Ovary (tissue), 9 donors: Measurements from ENCODE around the gene RNF181. TPM values are rescaled to one million over a fixed set of nuclear protein-coding genes. Genes with fewer than 3 reads are reported as not detected.
A peak's percentile ranks its signal among the peaks of the same experiment; 100 is the strongest.

Experiments
- DNase-seq, 5 donors: peaks; one replicate each; pipeline ENCODE4 v3.0.0-alpha.2; 2019 to 2020
- H3K27ac ChIP-seq, 2 donors: fragments of 200-600 bp; one replicate each; pipeline versions ENCODE4 v1.5.1 to v1.8.0; 2019 to 2022
- H3K27me3 ChIP-seq: fragments of 200-600 bp; one replicate; pipeline ENCODE4 v1.8.0; 2022
- H3K36me3 ChIP-seq: fragments of 200-600 bp; sonication (generic); one replicate; pipeline ENCODE4 v1.5.1; 2019
- H3K4me1 ChIP-seq: one replicate; pipeline ENCODE4 v1.8.1; 2013; ENCODE audit warnings: mild to moderate bottlenecking, moderate library complexity; ENCODE audit not compliant: insufficient read depth
- H3K4me3 ChIP-seq: fragments of 200-600 bp; sonication (generic); one replicate; pipeline ENCODE4 v1.5.1; 2017
- H3K9me3 ChIP-seq, 2 donors: fragments of 200-600 bp in 1 of 2; sonication (generic) in 1 of 2; one replicate each; pipeline versions ENCODE4 v1.5.1 to v1.8.1; 2013 to 2019; ENCODE audit warnings: mild to moderate bottlenecking in 1 of 2, moderate library complexity in 1 of 2
- EP300 ChIP-seq: sonication (generic); formaldehyde crosslinking; IDR thresholded peaks from one replicate; pipeline ENCODE4 v1.6.1; 2017; ENCODE audit warnings: antibody characterized with exemption
- POLR2A ChIP-seq: fragments of 450-650 bp; IDR thresholded peaks from one replicate; pipeline ENCODE4 v1.6.1; 2017; ENCODE audit warnings: antibody characterized with exemption, mild to moderate bottlenecking, moderate library complexity
- WGBS, 3 donors: extraction: QIAGEN DNeasy Blood & Tissue Kit in 1 of 3; methylation state at CpG; one replicate each; pipeline versions ENCODE4 v1.1.5 to v1.1.7; 2013 to 2017; 5-methylcytosine and 5-hydroxymethylcytosine counted together
- intact Hi-C, 4 donors: fragments of 100-400 bp; cut with DNase I; formaldehyde crosslinking; loops; one replicate each; pipeline versions ENCODE4 v1.11.0 to v1.15.1; 2022 to 2023
- polyA plus RNA-seq, 2 donors: library from polyadenylated mRNA; stranded (reverse); fragments of 200-250 nt in 1 of 2; fragments of 350-450 nt in 1 of 2; fragmentation: Illumina TruSeq in 1 of 2; extraction: RNeasy Lipid Tissue Mini Kit (QIAGEN cat#74804) in 1 of 2; gene quantifications; one replicate each; pipeline ENCODE4 v1.2.3, GENCODE V29; 2013 to 2014
- total RNA-seq, 7 donors: library from RNA; depleted of rRNA in 2 of 7; stranded (reverse); fragments of >200 nt in 2 of 7; fragmentation: NEBNext Ultra II Directional in 3 of 7; extraction: Animal tissue kit (Norgen Biotek cat#: 25700) in 3 of 7; gene quantifications; one replicate each; pipeline versions ENCODE4 v1.1.0 to v1.2.4, GENCODE V29; 2016 to 2023
- TF ChIP-seq, protein P1 (sequence below), 3 donors: fragments of 450-650 bp in 2 of 3; fragments of 200-600 bp in 1 of 3; IDR thresholded peaks; one replicate each; pipeline versions ENCODE4 v1.5.1 to v1.8.0; 2016 to 2022; ENCODE audit warnings: antibody characterized with exemption in 3 of 3, mild to moderate bottlenecking in 1 of 3
- donor health status: DM: no; HTN: no; CAD: no; lungs with moderate emphysema.
- donor health status: DM: no; HTN: no; CAD: no.
- donor health status: Bipolar disorder and iron deficiency.
- donor health status: DM: yes; HTN: yes; CAD: no.
- donor health status: DM: no; HTN: no; CAD: no.
- donor health status: DM: yes; HTN: yes; CAD: no.

The RNF181 gene
- total and polyA plus RNA-seq, 9 donors: 61.1 to 148 (median 93.8) TPM

- WGBS, 3 donors: 63 to 79% (median 78%) methylated on average over 1 of the region's 1 CpG
- no peak overlapping the region for H3K4me3 ChIP-seq
Measured at GRCh38 chr2:85585781-85586105, 9.8 kb upstream of the RNF181 start.

DNA sequence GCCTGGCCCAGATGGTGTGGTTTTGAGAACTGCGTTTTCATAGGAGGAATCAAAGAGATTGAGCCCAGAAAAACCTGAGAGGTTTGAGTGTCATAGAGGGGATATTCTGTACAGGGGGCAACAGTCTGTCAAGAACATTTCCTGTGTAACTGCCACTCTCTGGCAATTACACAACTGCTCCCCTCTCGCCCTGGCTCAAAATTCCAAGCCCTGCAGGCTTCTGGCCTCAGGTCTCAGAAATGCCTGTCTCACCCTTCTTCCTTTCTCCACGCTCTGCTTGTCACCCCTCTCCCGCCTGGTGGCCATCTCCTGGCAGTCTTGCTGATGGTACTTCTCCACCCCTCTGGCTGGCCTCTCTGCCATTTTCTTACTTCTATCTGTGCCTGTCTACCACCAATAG is 7.3 kb upstream of the RNF181 start:
- TF ChIP-seq, protein P1, sequence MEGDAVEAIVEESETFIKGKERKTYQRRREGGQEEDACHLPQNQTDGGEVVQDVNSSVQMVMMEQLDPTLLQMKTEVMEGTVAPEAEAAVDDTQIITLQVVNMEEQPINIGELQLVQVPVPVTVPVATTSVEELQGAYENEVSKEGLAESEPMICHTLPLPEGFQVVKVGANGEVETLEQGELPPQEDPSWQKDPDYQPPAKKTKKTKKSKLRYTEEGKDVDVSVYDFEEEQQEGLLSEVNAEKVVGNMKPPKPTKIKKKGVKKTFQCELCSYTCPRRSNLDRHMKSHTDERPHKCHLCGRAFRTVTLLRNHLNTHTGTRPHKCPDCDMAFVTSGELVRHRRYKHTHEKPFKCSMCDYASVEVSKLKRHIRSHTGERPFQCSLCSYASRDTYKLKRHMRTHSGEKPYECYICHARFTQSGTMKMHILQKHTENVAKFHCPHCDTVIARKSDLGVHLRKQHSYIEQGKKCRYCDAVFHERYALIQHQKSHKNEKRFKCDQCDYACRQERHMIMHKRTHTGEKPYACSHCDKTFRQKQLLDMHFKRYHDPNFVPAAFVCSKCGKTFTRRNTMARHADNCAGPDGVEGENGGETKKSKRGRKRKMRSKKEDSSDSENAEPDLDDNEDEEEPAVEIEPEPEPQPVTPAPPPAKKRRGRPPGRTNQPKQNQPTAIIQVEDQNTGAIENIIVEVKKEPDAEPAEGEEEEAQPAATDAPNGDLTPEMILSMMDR (IDR thresholded peaks at IDR 0.05): no peak
- TF ChIP-seq POLR2A (no peak), EP300 (no peak)
- H3K4me1 ChIP-seq: peaks cover 23% of the 10 kb centered on the region
- 89 to 97% (median 97%) methylated on average over 4 of the region's 4 CpGs for WGBS, 3 donors
- no peaks in the 10 kb centered on the region for H3K36me3 ChIP-seq
- peak overlapping the region; percentile 36 to 57 for H3K27ac ChIP-seq
- H3K4me3 ChIP-seq: no peak overlapping the region
- H3K27me3 ChIP-seq: no peaks in the 10 kb centered on the region
- intact Hi-C loops: no loop called here
- no peaks in the 10 kb centered on the region for H3K9me3 ChIP-seq
- DNase-seq: no peak

More at GRCh38 chr2:85585781-85586105, 9.8 kb upstream of the RNF181 start:
- Histone ChIP-seq H3K4me1 (peaks cover 17% of the 10 kb centered on the region), H3K9me3 (no peaks in the 10 kb centered on the region), H3K36me3 (no peaks in the 10 kb centered on the region), H3K27ac (peak overlapping the region in 1 of 2 donors; percentile 38), H3K27me3 (no peaks in the 10 kb centered on the region)
- intact Hi-C loops: no loop called here
- no peak for DNase-seq
- TF ChIP-seq EP300: peak; percentile 30
- no peak for TF ChIP-seq POLR2A

GRCh38 chr2:85588645-85589044 is 6.9 kb upstream of the RNF181 start:
- Histone ChIP-seq H3K4me3 (no peak overlapping the region), H3K4me1 (peaks cover 23% of the 10 kb centered on the region), H3K36me3 (no peaks in the 10 kb centered on the region), H3K27me3 (no peaks in the 10 kb centered on the region), H3K9me3 (no peaks in the 10 kb centered on the region), H3K27ac (peak overlapping the region; percentile 57)
- TF ChIP-seq, protein P1 (IDR thresholded peaks at IDR 0.05): no peak
- TF ChIP-seq POLR2A (no peak), EP300 (no peak)
- no peak for DNase-seq
- intact Hi-C loops: no loop called here
- WGBS, 3 donors: 78 to 90% (median 87%) methylated on average over 4 of the region's 4 CpGs

- Histone ChIP-seq H3K9me3 (no peaks in the 10 kb centered on the region), H3K36me3 (no peaks in the 10 kb centered on the region), H3K4me3 (no peak overlapping the region), H3K27ac (peak overlapping the region; percentile 57), H3K4me1 (peaks cover 23% of the 10 kb centered on the region), H3K27me3 (no peaks in the 10 kb centered on the region)
- intact Hi-C loops: no loop called here
- TF ChIP-seq EP300: no peak
- 33 to 41% (median 33%) methylated on average over 4 of the region's 4 CpGs for WGBS, 3 donors
- peak in 4 of 5 donors; percentile 45 to 84 (median 64) for DNase-seq
Measured at GRCh38 chr2:85589181-85589580, 6.4 kb upstream of the RNF181 start.

DNA sequence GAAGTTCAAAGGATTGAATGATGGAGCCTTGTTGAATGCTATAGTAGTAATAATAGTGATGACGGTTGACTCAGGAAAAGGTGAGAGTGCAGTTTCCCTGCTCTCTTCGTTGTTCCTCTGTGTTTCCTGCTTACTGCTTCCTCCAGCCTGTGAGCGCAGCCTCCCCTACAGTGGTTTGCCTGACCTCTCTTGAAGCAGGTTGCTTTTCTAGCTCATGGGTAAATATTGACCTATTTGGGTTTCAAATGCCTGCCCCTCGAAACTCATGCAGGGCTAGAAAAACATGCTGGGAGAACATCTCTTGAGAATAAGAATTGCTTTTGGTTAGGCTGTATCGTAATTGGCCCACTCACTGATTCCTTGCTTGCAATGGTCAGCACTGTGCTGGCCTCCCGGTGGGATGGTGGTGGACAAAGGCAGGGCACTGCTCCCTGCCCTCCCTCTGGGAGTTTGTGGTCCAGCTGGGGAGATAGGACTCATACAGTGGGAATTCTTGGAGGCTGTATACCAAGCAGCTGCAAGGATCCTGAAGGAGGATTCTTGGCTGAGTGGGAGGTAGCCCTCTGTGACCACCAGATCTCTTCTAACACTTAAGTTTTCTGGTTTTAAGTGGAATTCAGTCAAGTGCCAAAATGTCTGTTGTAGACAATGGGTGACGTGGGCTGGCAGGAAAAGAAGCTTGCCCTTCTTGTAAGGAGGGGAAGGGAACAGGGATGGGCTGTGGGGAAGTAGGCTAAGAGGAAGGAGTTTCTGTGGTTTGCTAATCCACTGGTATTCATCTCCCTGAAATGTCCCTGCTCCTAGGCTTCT is 5.4 kb upstream of the RNF181 start:
- DNase-seq: peak in 2 of 5 donors; percentile 39 to 65
- no peaks in the 10 kb centered on the region for H3K36me3 ChIP-seq
- intact Hi-C loops: no loop called here
- WGBS, 3 donors: 11 to 18% (median 13%) methylated on average over 7 of the region's 7 CpGs
- peak overlapping the region; percentile 40 to 57 for H3K27ac ChIP-seq
- TF ChIP-seq EP300 (no peak), POLR2A (no peak)
- TF ChIP-seq, protein P1 (IDR thresholded peaks at IDR 0.05): no peak
- no peaks in the 10 kb centered on the region for H3K9me3 ChIP-seq
- peaks cover 26% of the 10 kb centered on the region for H3K4me1 ChIP-seq
- no peaks in the 10 kb centered on the region for H3K27me3 ChIP-seq
- H3K4me3 ChIP-seq: no peak overlapping the region
